OCI-LY7 (cell line): Measurements from ENCODE around the gene CYB561D1. TPM values are rescaled to one million over a fixed set of nuclear protein-coding genes. Genes with fewer than 3 reads are reported as not detected.

Experiments used
- BruUV-seq: library from RNA; stranded (reverse); fragments of 400-500 nt; replicated peaks from 2 replicates; lab custom pipeline; 2021; lab: Mats Ljungman, UMichigan
- CTCF ChIA-PET: fragments of 300-600 bp; sonication (Branson Sonifier 250); formaldehyde crosslinking; loops from one replicate; lab custom pipeline; 2022; ENCODE audit warnings: antibody characterized with exemption; ENCODE audit not compliant: unreplicated experiment; lab: Charles Lee
- POLR2A ChIA-PET: fragments of 300-600 bp; sonication (Branson Sonifier 250); formaldehyde crosslinking; loops from one replicate; lab custom pipeline; 2022; ENCODE audit warnings: antibody characterized with exemption; lab: Charles Lee
- DNase-seq: peaks from one replicate; pipeline ENCODE4 v3.0.0-alpha.2; 2015; ENCODE audit warnings: low spot score
- H2AFZ ChIP-seq: fragments of 200-600 bp; sonication (generic), shearing (Covaris generic); 2 replicates; pipeline ENCODE4 v1.6.1; 2014; ENCODE audit warnings: mild to moderate bottlenecking, antibody characterized with exemption, low read length, moderate library complexity
- H3K27ac ChIP-seq: fragments of 200-600 bp; sonication (generic); 2 replicates; pipeline ENCODE4 v1.5.1; 2014; ENCODE audit warnings: mixed run types, low read depth, mild to moderate bottlenecking, moderate library complexity, low read length, inconsistent platforms; ENCODE audit not compliant: poor library complexity, severe bottlenecking
- H3K36me3 ChIP-seq: fragments of 200-600 bp; sonication (generic); 2 replicates; pipeline ENCODE4 v1.6.1; 2014; ENCODE audit warnings: mild to moderate bottlenecking, antibody characterized with exemption, low read length, moderate library complexity, mixed read lengths; ENCODE audit not compliant: insufficient read depth
- H3K4me1 ChIP-seq: fragments of 200-600 bp; sonication (generic); 2 replicates; pipeline ENCODE4 v1.5.1; 2014; ENCODE audit warnings: mild to moderate bottlenecking, low read length; ENCODE audit not compliant: insufficient read depth, poor library complexity, severe bottlenecking
- H3K4me2 ChIP-seq: fragments of 200-600 bp; sonication (generic); 2 replicates; pipeline ENCODE4 v1.6.1; 2014; ENCODE audit warnings: mild to moderate bottlenecking, low read length
- H3K4me3 ChIP-seq: fragments of 200-600 bp; sonication (generic); 2 replicates; pipeline ENCODE4 v1.5.1; 2014; ENCODE audit warnings: mild to moderate bottlenecking, low read depth, low read length; ENCODE audit not compliant: poor library complexity, severe bottlenecking
- H3K79me2 ChIP-seq: fragments of 200-600 bp; sonication (generic); 2 replicates; pipeline ENCODE4 v1.6.1; 2016; ENCODE audit warnings: low read depth, mild to moderate bottlenecking, low read length, moderate library complexity, mixed read lengths; ENCODE audit not compliant: insufficient read depth
- H3K9me2 ChIP-seq: fragments of 200-600 bp; sonication (generic); 2 replicates; pipeline ENCODE4 v1.6.1; 2016; ENCODE audit warnings: mild to moderate bottlenecking, low read length, mixed read lengths; ENCODE audit not compliant: insufficient read depth
- H3K9me3 ChIP-seq: fragments of 200-600 bp; sonication (generic); 2 replicates; pipeline ENCODE4 v1.6.1; 2014; ENCODE audit warnings: mild to moderate bottlenecking, mixed run types, low read length, mixed read lengths
- H4K20me1 ChIP-seq: fragments of 200-600 bp; sonication (generic); 2 replicates; pipeline ENCODE4 v1.6.1; 2014; ENCODE audit warnings: mild to moderate bottlenecking, antibody characterized with exemption, low read length, moderate library complexity, mixed read lengths; ENCODE audit not compliant: insufficient read depth
- CTCF ChIP-seq: fragments of 200-600 bp; sonication (generic); conservative IDR thresholded peaks from 2 replicates; pipeline ENCODE4 v1.5.1; 2014; ENCODE audit warnings: mild to moderate bottlenecking, antibody characterized with exemption, low read length, moderate library complexity, mixed read lengths
- EZH2phosphoT487 ChIP-seq: fragments of 200-600 bp; sonication (generic); IDR thresholded peaks from 2 replicates; pipeline ENCODE4 v1.6.1; 2018; ENCODE audit warnings: low read depth, borderline replicate concordance, mild to moderate bottlenecking, mixed run types, antibody characterized with exemption, low read length, moderate library complexity, mixed read lengths
- intact Hi-C: fragments of 100-400 bp; cut with micrococcal nuclease; formaldehyde crosslinking; loops from one replicate; pipeline ENCODE4 v1.10.0; 2022; ENCODE audit not compliant: unreplicated experiment
- total RNA-seq, 2 experiments: library from RNA; depleted of rRNA in 1 of 2; stranded (reverse); fragments of >200 nt in 1 of 2; shearing (Covaris generic) in 1 of 2; gene quantifications; 2 replicates each; pipeline ENCODE4 v1.2.3, GENCODE V29; 2014 to 2022

Gene CYB561D1
- total RNA-seq, 2 experiments from 2014 or later = 6.2 to 10.5 TPM

- BruUV-seq = no TSS peak
- Histone ChIP-seq H4K20me1 (no peaks in the 10 kb centered on the region), H3K36me3 (no peaks in the 10 kb centered on the region), H3K4me1 (peaks cover 6% of the 10 kb centered on the region), H3K79me2 (no peaks in the 10 kb centered on the region), H3K9me3 (no peaks in the 10 kb centered on the region), H3K4me2 (no peak overlapping the region), H3K27ac (no peak overlapping the region), H3K9me2 (no peaks in the 10 kb centered on the region), H2AFZ (no peak overlapping the region), H3K4me3 (no peak overlapping the region)
- TF ChIP-seq EZH2phosphoT487 = no peak
- intact Hi-C loops = no loop called here
- POLR2A ChIA-PET = interaction anchor here (0.6 kb wide), 1 partner anchor 38 kb away, joined by 3 read pairs; no protein-coding TSS in a partner anchor
- CTCF ChIA-PET = no interaction called here
- DNase-seq = no peak
Measured at GRCh38 chr1:109535481-109535880, 41.6 kb downstream of the CYB561D1 start.

GRCh38 chr1:109535971-109536491, 42.1 kb downstream of the CYB561D1 start:
- no peaks in the 10 kb centered on the region for H3K36me3 ChIP-seq
- intact Hi-C loops = no loop called here
- no peaks in the 10 kb centered on the region for H3K9me2 ChIP-seq
- no peaks in the 10 kb centered on the region for H3K79me2 ChIP-seq
- CTCF ChIA-PET = no interaction called here
- no peak overlapping the region for H3K4me2 ChIP-seq
- H3K4me1 ChIP-seq = peaks cover 6% of the 10 kb centered on the region
- TF ChIP-seq EZH2phosphoT487 (no peak), CTCF (no peak)
- POLR2A ChIA-PET = interaction anchor here (0.6 kb wide), 1 partner anchor 38 kb away, joined by 3 read pairs; no protein-coding TSS in a partner anchor
- no peak overlapping the region for H3K27ac ChIP-seq
- BruUV-seq = no TSS peak
- H3K4me3 ChIP-seq = no peak overlapping the region
- H2AFZ ChIP-seq = no peak overlapping the region
- no peaks in the 10 kb centered on the region for H4K20me1 ChIP-seq
- DNase-seq = no peak
- H3K9me3 ChIP-seq = no peaks in the 10 kb centered on the region

- no peak overlapping the region for H2AFZ ChIP-seq
- H3K9me2 ChIP-seq = no peaks in the 10 kb centered on the region
Measured at GRCh38 chr1:109537450-109538178, 43.7 kb downstream of the CYB561D1 start.

More at GRCh38 chr1:109537450-109538178, 43.7 kb downstream of the CYB561D1 start:
- intact Hi-C loops = no loop called here
- Histone ChIP-seq H3K36me3 (no peaks in the 10 kb centered on the region), H3K4me1 (peaks cover 2% of the 10 kb centered on the region), H3K4me2 (no peak overlapping the region), H3K27ac (no peak overlapping the region), H4K20me1 (no peaks in the 10 kb centered on the region), H3K4me3 (no peak overlapping the region), H3K9me3 (no peaks in the 10 kb centered on the region), H3K79me2 (no peaks in the 10 kb centered on the region)
- POLR2A ChIA-PET = interaction anchor here (0.5 to 1.8 kb wide), 2 partner anchors 22 to 45 kb away, joined by 3 to 5 read pairs; no protein-coding TSS in a partner anchor
- CTCF ChIA-PET = no interaction called here
- BruUV-seq = no TSS peak
- TF ChIP-seq EZH2phosphoT487 (no peak), CTCF (no peak)
- DNase-seq = no peak
